CD4-positive, alpha-beta T cell treated with Interleukin-10 for 1 hour (primary cell): ENCODE measurements around the gene HMX1.

Experiments
- DNase-seq: peaks from one replicate; pipeline ENCODE4 v3.0.0-alpha.2; 2020

Gene HMX1

GRCh38 chr4:8871417-8872401 is at the start of gene HMX1:
HMX1 (minus strand) TSS chr4:8871839; CDS start chr4:8871614, 225 bp downstream.
- no peak for DNase-seq

- no peak for DNase-seq
These were observed 49.3 kb upstream of the HMX1 start for GRCh38 chr4:8920969-8921368.

- no peak for DNase-seq
These were observed 48.8 kb upstream of the HMX1 start for GRCh38 chr4:8920289-8920965.

DNA sequence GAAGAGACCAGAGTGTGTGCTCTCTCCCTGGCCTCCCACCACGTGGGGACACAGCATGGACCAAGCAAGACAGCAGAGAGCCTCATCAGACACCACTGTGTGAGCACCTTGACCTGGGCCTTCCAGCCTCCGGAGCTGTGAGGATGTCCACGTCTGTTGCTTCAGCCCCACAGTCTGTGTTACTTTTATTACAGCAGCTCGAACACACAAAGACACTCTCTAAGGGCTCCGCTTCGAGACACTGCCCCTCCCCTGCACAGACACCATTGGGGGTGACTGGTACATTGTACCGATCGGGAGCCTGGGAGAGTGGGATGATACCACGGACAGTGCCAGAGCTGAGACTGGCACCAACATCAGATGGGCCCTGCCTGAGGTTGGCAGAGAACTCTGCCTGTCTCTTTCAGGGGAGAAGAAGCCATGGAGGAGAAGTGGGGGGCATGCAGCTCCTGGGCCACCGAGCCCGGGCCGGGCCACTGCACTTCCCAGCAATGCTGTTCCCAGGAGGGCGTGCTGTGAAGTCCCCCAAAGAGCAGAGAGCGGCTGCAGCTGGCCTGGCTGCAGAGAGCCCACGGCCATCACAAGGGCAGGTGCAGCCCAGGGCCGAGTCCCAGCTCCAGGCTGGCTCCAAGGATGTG is 48.1 kb upstream of the HMX1 start:
- DNase-seq, result no peak

DNA sequence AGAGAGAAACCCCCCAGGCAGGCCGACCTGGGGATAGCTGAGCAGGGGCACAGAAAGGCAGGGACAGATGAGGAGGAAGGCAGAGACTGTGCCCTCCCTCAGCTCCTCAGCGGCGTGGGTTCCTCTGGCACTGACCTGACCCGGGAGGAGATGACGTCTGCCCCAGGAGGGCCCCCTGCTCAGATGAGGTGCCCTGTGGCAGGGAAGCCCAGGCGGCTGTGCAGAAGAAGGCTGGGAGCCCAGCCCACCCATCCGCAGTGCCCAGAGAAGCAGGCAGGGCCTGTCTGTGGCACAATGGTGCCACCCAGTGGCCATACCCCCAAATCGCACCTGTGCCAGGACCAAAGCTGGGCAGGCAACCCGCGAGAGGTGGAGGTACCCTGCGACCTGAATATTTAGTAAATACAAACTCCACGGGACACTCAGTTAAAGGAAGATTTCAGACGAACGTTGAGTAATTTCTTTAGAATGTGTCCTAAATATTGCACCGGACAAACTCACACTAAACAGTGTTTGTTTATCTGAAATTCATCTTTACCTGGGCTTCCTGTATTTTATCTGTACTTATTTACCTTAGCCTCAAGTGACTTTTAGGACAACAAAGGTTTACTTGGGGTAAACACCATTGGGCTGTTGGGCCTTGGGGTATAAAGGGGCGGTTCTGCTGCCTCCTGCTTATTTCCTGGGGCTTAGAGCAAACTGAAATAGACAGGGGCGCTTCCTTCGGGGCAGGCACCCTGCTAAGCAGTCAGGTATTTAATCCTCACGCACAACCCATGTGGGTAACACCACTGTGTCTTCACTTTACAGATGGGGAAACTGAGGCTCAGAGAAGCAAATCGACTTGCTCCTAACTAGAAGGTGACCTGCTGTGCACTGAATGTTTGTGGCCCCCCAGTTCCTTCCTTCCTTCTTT is 46.5 kb upstream of the HMX1 start:
- DNase-seq, result peak; percentile 51

- no peak for DNase-seq
These were observed 45.7 kb upstream of the HMX1 start for GRCh38 chr4:8917321-8917811.

DNA sequence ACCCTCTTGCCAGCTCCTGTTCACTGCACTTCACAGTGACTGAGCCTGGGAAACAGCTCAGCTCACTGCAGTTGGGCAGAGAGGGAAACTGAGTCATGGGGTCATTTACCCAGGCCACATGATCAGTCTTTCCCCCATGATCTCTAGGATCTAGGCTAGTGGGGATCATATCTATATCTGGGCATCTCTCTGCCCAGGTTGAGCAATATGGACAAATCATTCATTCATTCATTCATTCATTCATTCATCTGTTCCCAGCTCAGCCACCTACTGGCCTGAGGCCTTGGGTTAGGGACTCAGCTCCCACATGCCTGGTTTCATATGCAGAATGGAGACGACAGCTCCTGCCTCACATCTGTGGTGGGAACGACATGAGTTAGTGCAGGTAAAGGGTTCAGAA is 45.3 kb upstream of the HMX1 start:
- DNase-seq, result no peak

DNA sequence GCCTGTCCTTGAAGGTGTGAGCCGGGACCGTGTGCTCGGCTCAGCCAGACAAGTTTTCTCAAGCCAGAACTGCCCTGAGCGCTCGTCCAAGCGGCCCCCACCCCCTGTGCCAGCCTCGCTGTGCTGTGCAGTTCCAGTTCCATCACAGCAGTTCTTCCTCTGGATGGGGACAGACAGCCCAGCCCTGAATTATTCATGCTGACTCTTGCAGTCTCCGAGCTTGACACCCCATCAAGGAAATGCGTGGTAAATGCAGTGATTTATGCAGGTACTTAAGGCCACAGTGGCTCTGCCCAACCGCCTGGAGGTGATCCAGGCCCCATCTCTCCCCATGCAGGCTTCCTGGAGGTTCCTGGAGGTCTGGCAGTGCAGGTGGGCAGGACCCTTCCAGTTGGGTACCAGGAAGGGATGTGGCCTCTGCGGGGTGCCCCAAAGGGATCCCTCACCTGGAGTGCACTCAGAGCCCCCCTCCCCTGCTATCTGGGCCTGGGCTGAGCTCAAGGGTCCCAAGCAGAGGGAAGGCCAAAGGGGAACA is 44.8 kb upstream of the HMX1 start:
- DNase-seq, result no peak

- no peak for DNase-seq
These were observed 43.9 kb upstream of the HMX1 start for GRCh38 chr4:8915201-8916200.

- DNase-seq, result no peak
These were observed 43.0 kb upstream of the HMX1 start for GRCh38 chr4:8914461-8915171.

DNA sequence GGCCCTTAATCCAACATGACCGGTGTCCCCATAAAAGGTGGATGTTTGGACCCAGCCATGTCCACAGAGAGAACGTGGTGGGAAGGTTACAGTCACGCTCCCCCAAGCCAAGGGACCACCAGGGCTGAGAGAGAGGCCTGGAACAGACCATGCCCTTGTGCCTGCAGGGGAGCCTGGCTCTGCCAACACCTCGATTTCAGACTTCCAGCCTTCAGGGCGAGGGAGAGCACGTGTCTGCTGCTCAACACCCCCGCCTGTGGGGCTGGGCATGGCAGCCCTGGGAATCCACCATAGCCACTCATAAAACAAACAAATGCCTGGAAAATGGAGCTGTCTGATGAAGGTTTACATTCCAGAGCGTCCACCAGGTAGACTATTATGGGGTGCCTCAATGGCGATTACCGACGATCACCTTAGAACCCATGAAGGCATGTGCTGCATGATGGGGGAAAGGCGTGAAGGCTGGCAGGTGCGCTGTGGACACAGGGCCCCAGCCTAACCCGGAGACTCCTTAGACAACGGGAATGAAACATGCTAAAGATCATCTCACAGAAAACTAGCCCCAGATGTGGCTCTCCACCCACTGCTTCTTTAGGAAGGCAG is 42.3 kb upstream of the HMX1 start:
- no peak for DNase-seq

DNA sequence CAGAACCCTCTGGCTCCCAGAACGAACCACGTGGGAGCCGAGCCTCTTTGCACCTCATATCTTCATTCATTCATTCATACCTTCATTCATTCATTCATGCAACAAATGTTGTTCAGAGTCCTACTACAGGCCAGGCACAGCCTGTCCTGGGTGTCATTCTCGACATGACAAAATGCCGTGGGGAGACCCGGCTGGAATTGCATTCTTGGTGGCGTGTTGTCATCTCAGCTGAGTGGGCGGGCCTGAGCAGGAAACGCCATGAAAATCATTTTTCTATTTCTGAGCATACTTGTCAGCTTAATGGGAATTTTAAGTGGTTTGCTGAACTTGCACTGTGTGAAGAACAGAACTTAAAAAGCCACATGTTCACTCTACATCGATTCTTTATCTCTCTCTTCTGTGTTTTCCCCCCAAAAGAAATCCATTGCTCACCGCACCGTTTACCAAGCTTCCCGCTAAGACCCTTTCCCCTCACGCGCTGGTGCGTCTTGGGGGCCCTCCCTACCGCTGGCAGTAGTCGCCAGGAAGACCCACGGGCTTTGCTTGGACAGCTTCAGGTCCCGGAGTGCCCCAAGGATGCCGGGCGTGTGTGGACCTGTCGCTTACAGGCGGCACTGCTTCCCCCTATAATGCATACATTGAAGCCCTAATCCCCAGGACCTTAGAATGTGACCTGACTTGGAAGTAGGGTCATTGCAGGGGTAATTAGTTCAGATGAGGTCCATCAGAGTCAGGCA is 41.6 kb upstream of the HMX1 start:
- DNase-seq, result no peak

DNA sequence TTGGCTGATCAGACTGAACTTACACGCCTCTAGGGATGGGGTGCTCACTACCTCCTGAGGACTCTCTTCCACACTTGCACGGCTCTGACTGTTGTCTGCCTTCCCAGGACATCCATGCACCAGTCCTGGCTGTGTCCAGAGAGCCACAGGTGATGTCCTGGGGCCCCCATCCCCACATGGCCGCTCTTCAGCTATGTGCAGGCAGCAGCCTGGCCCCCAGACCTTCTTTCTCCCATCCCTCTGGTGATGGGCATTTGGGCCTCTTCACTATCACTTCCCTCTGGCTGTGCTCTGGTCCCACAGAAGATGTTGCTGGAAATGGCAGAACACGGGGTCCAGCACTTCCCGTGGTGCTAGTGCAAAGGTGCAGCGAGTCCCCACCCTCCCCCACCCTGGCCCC is 40.9 kb upstream of the HMX1 start:
- DNase-seq, result no peak

DNA sequence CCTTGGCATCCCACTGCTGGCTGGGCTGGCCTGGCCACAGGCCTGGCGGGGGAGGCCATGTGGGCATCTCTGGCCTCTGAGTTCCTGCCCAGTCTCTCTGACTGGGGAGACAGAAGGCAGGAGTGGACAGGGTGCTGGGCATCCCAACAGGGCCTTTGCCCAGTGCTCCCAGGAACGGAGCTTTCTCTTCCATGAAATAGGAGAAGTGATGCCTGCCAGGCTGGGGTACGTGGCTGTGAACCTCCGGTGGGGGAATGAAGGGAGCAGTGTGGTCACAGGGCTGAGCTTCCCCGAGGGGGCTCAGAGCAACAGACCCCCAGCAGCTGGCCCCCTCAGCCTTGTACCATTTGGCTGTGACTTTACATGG is 40.4 kb upstream of the HMX1 start:
- DNase-seq, result no peak

DNA sequence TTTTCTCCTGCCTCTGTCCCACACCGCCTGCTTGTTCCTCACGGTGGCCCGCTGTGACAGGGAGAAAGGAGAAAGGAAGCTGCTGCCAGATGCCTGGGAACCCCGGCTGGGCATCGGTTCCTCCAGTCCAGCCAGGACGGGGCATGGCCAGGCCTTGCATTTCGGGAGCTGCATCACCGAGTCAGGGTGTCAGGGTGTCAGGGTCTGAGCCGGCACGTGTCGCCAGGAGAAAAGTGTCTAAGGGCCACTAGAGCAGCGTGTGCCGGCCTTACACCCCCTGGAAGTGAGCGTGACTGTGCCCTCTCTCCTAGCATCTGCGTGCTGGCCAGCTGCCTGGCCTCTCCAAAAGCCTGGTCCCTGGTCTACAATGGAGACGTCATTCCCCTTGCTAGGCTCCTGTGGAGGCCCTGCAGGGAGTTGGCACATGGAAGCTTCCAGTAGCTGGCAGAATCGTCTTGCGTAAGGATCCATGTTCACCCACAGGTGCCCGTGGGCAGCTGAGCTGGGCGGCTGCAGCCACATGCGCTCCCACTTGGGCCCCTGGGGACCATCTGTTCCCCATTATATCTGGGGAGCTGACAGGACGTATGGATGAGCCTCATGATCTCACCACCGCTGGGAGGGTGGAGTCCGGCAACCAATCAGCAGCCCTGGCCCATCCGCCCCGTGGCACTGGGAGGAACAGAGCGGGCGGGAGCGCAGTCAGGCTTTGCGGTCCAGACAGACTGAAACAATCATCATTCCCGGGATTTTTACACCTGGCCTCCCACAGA is 39.9 kb upstream of the HMX1 start:
- no peak for DNase-seq

- DNase-seq, result no peak
These were observed 39.2 kb upstream of the HMX1 start for GRCh38 chr4:8910822-8911315.

DNA sequence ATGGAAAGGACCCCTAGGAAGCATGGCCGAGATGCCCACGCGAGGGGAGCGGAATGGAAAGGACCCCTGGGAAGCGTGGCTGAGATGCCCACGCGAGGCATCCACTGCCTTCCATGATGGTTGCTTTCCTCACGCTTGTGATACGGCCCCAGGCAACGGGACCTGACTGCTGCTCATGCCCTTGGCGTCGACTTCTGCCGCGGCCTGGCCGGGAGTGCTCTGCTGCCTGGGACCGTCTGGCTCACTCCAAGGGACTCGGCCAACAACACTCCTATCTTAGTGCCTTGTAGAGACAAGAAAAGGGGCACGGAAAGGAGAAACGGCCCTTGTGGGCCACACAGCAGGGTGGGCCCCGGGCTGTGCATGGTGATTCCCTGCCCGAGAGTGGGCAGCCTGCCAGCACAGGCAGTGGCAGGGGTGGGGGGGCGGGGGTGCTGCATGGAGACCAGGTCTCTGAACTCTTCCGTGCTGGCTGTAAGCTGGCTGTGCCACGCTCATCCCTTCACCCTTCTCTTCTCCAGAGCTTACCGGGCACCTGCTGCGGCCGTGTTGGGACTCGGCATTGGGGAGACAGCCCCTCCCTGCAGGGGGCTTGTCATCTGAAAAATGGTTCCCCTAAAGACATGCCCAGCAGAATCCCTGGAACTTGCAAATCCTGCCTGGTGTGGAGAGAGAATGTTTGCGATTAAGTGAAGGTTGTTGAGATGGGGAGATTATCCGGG is 38.6 kb upstream of the HMX1 start:
- no peak for DNase-seq
